C4-2B (cell line): ENCODE data around the gene CCSAP.

Source experiments
- H3K27ac ChIP-seq: fragments of 450-650 bp; 2 replicates; pipeline ENCODE4 v1.5.1; 2017
- CTCF ChIP-seq: fragments of 450-650 bp; conservative IDR thresholded peaks from 2 replicates; pipeline ENCODE4 v1.5.1; 2017; ENCODE audit warnings: mild to moderate bottlenecking
- ZFX ChIP-seq: fragments of 450-650 bp; IDR thresholded peaks from 2 replicates; pipeline ENCODE4 v1.6.1; 2017

The CCSAP gene

GRCh38 chr1:229280037-229280828 is 62.6 kb downstream of the CCSAP start:
- H3K27ac ChIP-seq, result no peak overlapping the region
- TF ChIP-seq CTCF (no peak), ZFX (no peak)

- no peak overlapping the region; the same call in 1 of the 2 replicates for H3K27ac ChIP-seq
- TF ChIP-seq CTCF, result no peak
- TF ChIP-seq ZFX, result no peak
Observed at GRCh38 chr1:229279242-229279641, 63.6 kb downstream of the CCSAP start.

GRCh38 chr1:229278120-229278741 is 64.6 kb downstream of the CCSAP start:
- H3K27ac ChIP-seq, result peak overlapping the region; percentile 29; the same call in 1 of the 2 replicates
- no peak for TF ChIP-seq ZFX
- TF ChIP-seq CTCF, result no peak

GRCh38 chr1:229275005-229275404 is 67.8 kb downstream of the CCSAP start:
- peak overlapping the region; percentile 36; the same call in 1 of the 2 replicates for H3K27ac ChIP-seq
- TF ChIP-seq ZFX (no peak), CTCF (no peak)

- TF ChIP-seq CTCF (no peak), ZFX (no peak)
- H3K27ac ChIP-seq, result peak overlapping the region; percentile 96
Observed at GRCh38 chr1:229273507-229274232, 69.2 kb downstream of the CCSAP start.

- peak overlapping the region; percentile 96 for H3K27ac ChIP-seq
- TF ChIP-seq ZFX (no peak), CTCF (no peak)
Observed at GRCh38 chr1:229272164-229273158, 70.4 kb downstream of the CCSAP start.
